IMR-90 (cell line): ENCODE measurements around the gene OPCML. TPM values are rescaled to one million over a fixed set of nuclear protein-coding genes. Genes with fewer than 3 reads are reported as not detected.

Experiments used
- ATAC-seq: fragments of 200-7000 bp; cut with Tn5 transposase; 2 replicates; pipeline ENCODE4 v1.9.1; 2020; ENCODE audit warnings: low read depth, mild to moderate bottlenecking, moderate library complexity
- BruUV-seq: library from RNA; stranded (reverse); fragments of 400-500 nt; replicated peaks from 2 replicates; lab custom pipeline; 2021; lab: Mats Ljungman, UMichigan
- CTCF ChIA-PET: fragments of 300-600 bp; formaldehyde crosslinking; extraction: SDS; loops from one replicate; lab custom pipeline; 2021; ENCODE audit warnings: antibody characterized with exemption; lab: Yijun Ruan, JAX
- POLR2A ChIA-PET: fragments of 300-600 bp; sonication (Branson Sonifier 250); formaldehyde crosslinking; loops from one replicate; lab custom pipeline; 2022; ENCODE audit warnings: antibody characterized with exemption; ENCODE audit not compliant: unreplicated experiment; lab: Charles Lee
- DNase-seq: peaks from one replicate; pipeline ENCODE4 v3.0.0; 2013
- H2AFZ ChIP-seq: replicated peaks from 2 replicates; pipeline ENCODE3; 2013; ENCODE audit warnings: low read length, mild to moderate bottlenecking; ENCODE audit not compliant: poor library complexity
- H2AK5ac ChIP-seq: 2 replicates; pipeline ENCODE4 v1.6.1; 2013; ENCODE audit warnings: low read depth, low read length, inconsistent platforms
- H2AK9ac ChIP-seq: replicated peaks from 2 replicates; pipeline ENCODE3; 2013; ENCODE audit warnings: mild to moderate bottlenecking, low read depth, low read length, moderate library complexity; ENCODE audit not compliant: poor library complexity
- H2BK120ac ChIP-seq: 2 replicates; pipeline ENCODE4 v1.6.1; 2013; ENCODE audit warnings: low read depth, low read length, inconsistent platforms
- H2BK15ac ChIP-seq: 3 replicates; pipeline ENCODE4 v1.6.1; 2013; ENCODE audit warnings: low read depth, low read length, inconsistent platforms
- H2BK20ac ChIP-seq: 2 replicates; pipeline ENCODE4 v1.6.1; 2013; ENCODE audit warnings: low read depth, mild to moderate bottlenecking, inconsistent platforms, low read length, moderate library complexity
- H2BK5ac ChIP-seq: 2 replicates; pipeline ENCODE4 v1.6.1; 2013; ENCODE audit warnings: mild to moderate bottlenecking, low read depth, low read length, inconsistent platforms; ENCODE audit not compliant: poor library complexity, severe bottlenecking
- H3K14ac ChIP-seq: replicated peaks from 2 replicates; pipeline ENCODE4 v1.6.1; 2013; ENCODE audit warnings: low read depth, low read length, inconsistent platforms
- H3K18ac ChIP-seq: 2 replicates; pipeline ENCODE4 v1.6.1; 2013; ENCODE audit warnings: low read depth, low read length, control low read depth
- H3K23ac ChIP-seq: 2 replicates; pipeline ENCODE4 v1.6.1; 2013; ENCODE audit warnings: low read depth, low read length, inconsistent platforms
- H3K27ac ChIP-seq: 2 replicates; pipeline ENCODE4 v1.5.1; 2013; ENCODE audit warnings: mild to moderate bottlenecking, control low read depth, low read length; ENCODE audit not compliant: insufficient read depth
- H3K27me3 ChIP-seq: 2 replicates; pipeline ENCODE4 v1.6.1; 2013; ENCODE audit warnings: low read length; ENCODE audit not compliant: control insufficient read depth, insufficient read depth
- H3K36me3 ChIP-seq: 2 replicates; pipeline ENCODE4 v1.6.1; 2013; ENCODE audit warnings: low read length, mixed read lengths; ENCODE audit not compliant: control insufficient read depth, insufficient read depth
- H3K4ac ChIP-seq: 2 replicates; pipeline ENCODE4 v1.6.1; 2013; ENCODE audit warnings: low read depth, low read length, inconsistent platforms
- H3K4me1 ChIP-seq: 2 replicates; pipeline ENCODE4 v1.6.1; 2013; ENCODE audit warnings: low read length, mixed read lengths; ENCODE audit not compliant: control insufficient read depth, insufficient read depth
- H3K4me2 ChIP-seq: 2 replicates; pipeline ENCODE4 v1.6.1; 2013; ENCODE audit warnings: low read depth, mild to moderate bottlenecking, control low read depth, low read length, moderate library complexity
- H3K4me3 ChIP-seq: 2 replicates; pipeline ENCODE4 v1.5.1; 2013; ENCODE audit warnings: low read depth, mild to moderate bottlenecking, control low read depth, low read length, moderate library complexity; ENCODE audit not compliant: insufficient read depth
- H3K56ac ChIP-seq: 2 replicates; pipeline ENCODE4 v1.6.1; 2013; ENCODE audit warnings: low read length, inconsistent platforms; ENCODE audit not compliant: insufficient read depth; ENCODE audit errors: extremely low read depth
- H3K79me1 ChIP-seq, 2 experiments: 2 replicates each; pipeline ENCODE4 v1.6.1; 2013; ENCODE audit warnings: low read length in 2 of 2, inconsistent platforms in 1 of 2, low read depth in 1 of 2
- H3K9ac ChIP-seq: 2 replicates; pipeline ENCODE4 v1.6.1; 2013; ENCODE audit warnings: low read depth, low read length, control low read depth
- H3K9me1 ChIP-seq: 2 replicates; pipeline ENCODE4 v1.6.1; 2013; ENCODE audit warnings: low read length, inconsistent platforms; ENCODE audit not compliant: insufficient read depth
- H3K9me3 ChIP-seq: 2 replicates; pipeline ENCODE4 v1.6.1; 2013; ENCODE audit warnings: low read length; ENCODE audit not compliant: control insufficient read depth, insufficient read depth
- H4K20me1 ChIP-seq: 2 replicates; pipeline ENCODE4 v1.6.1; 2013; ENCODE audit warnings: low read length, inconsistent platforms; ENCODE audit not compliant: insufficient read depth
- H4K5ac ChIP-seq: 2 replicates; pipeline ENCODE4 v1.6.1; 2013; ENCODE audit warnings: mild to moderate bottlenecking, low read depth, low read length, control low read depth
- H4K8ac ChIP-seq, 2 experiments: 2 replicates each; pipeline ENCODE4 v1.6.1; 2013; ENCODE audit warnings: low read depth in 2 of 2, low read length in 2 of 2, control low read depth in 1 of 2, inconsistent platforms in 1 of 2
- H4K91ac ChIP-seq: 2 replicates; pipeline ENCODE4 v1.6.1; 2013; ENCODE audit warnings: low read depth, low read length, inconsistent platforms; ENCODE audit not compliant: insufficient read depth
- BHLHE40 ChIP-seq: fragments of 150-350 bp; IDR thresholded peaks from 2 replicates; pipeline ENCODE4 v1.6.1; 2016; ENCODE audit warnings: mild to moderate bottlenecking, low read depth, low read length
- MXI1 ChIP-seq: IDR thresholded peaks from 2 replicates; pipeline ENCODE4 v1.6.1; 2012; ENCODE audit warnings: low read depth, mild to moderate bottlenecking, low read length, moderate library complexity, borderline replicate concordance
- NFE2L2 ChIP-seq: fragments of 150-350 bp; IDR thresholded peaks from 2 replicates; pipeline ENCODE4 v1.6.1; 2016; ENCODE audit warnings: low read depth, mild to moderate bottlenecking, low read length
- SMC3 ChIP-seq: fragments of 150-350 bp; IDR thresholded peaks from 2 replicates; pipeline ENCODE4 v1.6.1; 2016; ENCODE audit warnings: low read depth, mild to moderate bottlenecking, antibody characterized with exemption, low read length, moderate library complexity
- WGBS, 2 experiments: methylation state at CpG; one replicate each; pipeline versions ENCODE4 v1.1.5 to v1.1.7; 2013; ENCODE audit warnings: missing lambda C conversion rate in 2 of 2; ENCODE audit not compliant: insufficient read length in 1 of 2; ENCODE audit errors: extremely low coverage in 2 of 2; 5-methylcytosine and 5-hydroxymethylcytosine counted together
- dilution Hi-C: fragments of 300-500 bp; cut with HindIII; formaldehyde crosslinking; loops from one replicate; pipeline ENCODE4 v1.14.3; 2018; ENCODE audit warnings: low sequenced_read_pairs; ENCODE audit not compliant: unreplicated experiment
- in situ Hi-C: fragments of 300-500 bp; cut with MboI; formaldehyde crosslinking; loops from 3 replicates; pipeline ENCODE4 v1.14.3; 2019; ENCODE audit warnings: low sequenced_read_pairs, inconsistent platforms, mixed read lengths
- intact Hi-C: fragments of 100-400 bp; cut with micrococcal nuclease; formaldehyde crosslinking; loops from 2 replicates; pipeline ENCODE4 v1.10.0; 2022
- polyA plus RNA-seq, 3 experiments: library from polyadenylated mRNA; depleted of rRNA; stranded (reverse); fragments of >200 nt; gene quantifications; 2 replicates each; pipeline ENCODE4 v1.2.3, GENCODE V29; 2012; ENCODE audit warnings: low replicate concordance in 1 of 3
- total RNA-seq: library from RNA; depleted of rRNA; stranded (reverse); fragments of >200 nt; gene quantifications from 2 replicates; pipeline ENCODE4 v1.2.3, GENCODE V29; 2012

The OPCML gene
- total and polyA plus RNA-seq, 2 of the 4 experiments (the other 2 are of a cell fraction), result under 0.01 to 2.6 TPM

- DNase-seq, result no peak
- Histone ChIP-seq H4K8ac (no peak overlapping the region), H3K9ac (no peak overlapping the region), H3K56ac (no peak overlapping the region), H3K14ac (no peak overlapping the region), H3K18ac (no peak overlapping the region), H3K4ac (no peak overlapping the region), H4K91ac (no peak overlapping the region), H2BK15ac (no peak overlapping the region), H3K4me1 (no peaks in the 10 kb centered on the region), H3K9me1 (no peaks in the 10 kb centered on the region), H3K4me2 (no peak overlapping the region), H3K79me1 (no peaks in the 10 kb centered on the region), H2BK5ac (no peak overlapping the region), H2AFZ (no peak overlapping the region), H3K36me3 (no peaks in the 10 kb centered on the region), H2AK9ac (no peak overlapping the region), H2BK20ac (no peak overlapping the region), H3K4me3 (no peak overlapping the region), H2BK120ac (no peak overlapping the region), H2AK5ac (no peak overlapping the region), H3K9me3 (no peaks in the 10 kb centered on the region), H4K20me1 (no peaks in the 10 kb centered on the region), H3K27ac (no peak overlapping the region), H3K27me3 (no peaks in the 10 kb centered on the region), H3K23ac (no peak overlapping the region), H4K5ac (no peak overlapping the region)
- dilution Hi-C loops (no loop called here), in situ Hi-C loops (no loop called here), intact Hi-C loops (no loop called here)
- no peak for ATAC-seq
- no TSS peak for BruUV-seq
- no peak for TF ChIP-seq NFE2L2
- no peak for TF ChIP-seq MXI1
- TF ChIP-seq BHLHE40, result no peak
- no peak for TF ChIP-seq SMC3
- POLR2A ChIA-PET, result no interaction called here
- WGBS, 2 experiments, result 73% methylated on average over 2 of the region's 4 CpGs; no CpG with 5 or more reads in 1 of the 2 experiments
- CTCF ChIA-PET, result no interaction called here
Observed at GRCh38 chr11:132444911-132445310, 1087.4 kb downstream of the OPCML start.
